Stimulated activated CD4-positive, alpha-beta T cell treated with anti-CD3 and anti-CD28 coated beads, TNF-alpha, amount 100 ng/mL, for 48 hours (primary cell): ENCODE data around the gene UTS2B.

ENCODE experiments used
- DNase-seq, 3 donors: peaks; one replicate each; pipeline ENCODE4 v3.0.0-alpha.2; 2020; ENCODE audit warnings: low read depth in 3 of 3

The UTS2B gene

GRCh38 chr3:191352014-191352413, 21.7 kb upstream of the UTS2B start:
- DNase-seq: no peak

- no peak for DNase-seq
Observed at GRCh38 chr3:191350396-191351090, 20.2 kb upstream of the UTS2B start.

- DNase-seq: no peak
Observed at GRCh38 chr3:191348098-191348497, 17.8 kb upstream of the UTS2B start.

GRCh38 chr3:191347228-191347627, 16.9 kb upstream of the UTS2B start:
- DNase-seq: no peak

- no peak for DNase-seq
Observed at GRCh38 chr3:191345334-191345733, 15.0 kb upstream of the UTS2B start.

- DNase-seq: no peak
Observed at GRCh38 chr3:191343913-191344312, 13.6 kb upstream of the UTS2B start.

GRCh38 chr3:191343115-191343514, 12.8 kb upstream of the UTS2B start:
- no peak for DNase-seq

GRCh38 chr3:191342411-191342810, 12.1 kb upstream of the UTS2B start:
- DNase-seq: no peak

- no peak for DNase-seq
Observed at GRCh38 chr3:191342006-191342405, 11.7 kb upstream of the UTS2B start.

GRCh38 chr3:191340966-191341365, 10.6 kb upstream of the UTS2B start:
- DNase-seq: no peak

GRCh38 chr3:191340351-191340750, 10.0 kb upstream of the UTS2B start:
- DNase-seq: no peak

GRCh38 chr3:191339316-191339917, 9.1 kb upstream of the UTS2B start:
- no peak for DNase-seq

- no peak for DNase-seq
Observed at GRCh38 chr3:191338177-191338488, 7.8 kb upstream of the UTS2B start.

GRCh38 chr3:191336833-191337232, 6.5 kb upstream of the UTS2B start:
- DNase-seq: no peak

GRCh38 chr3:191334346-191334893, 4.1 kb upstream of the UTS2B start:
- no peak for DNase-seq

GRCh38 chr3:191333298-191333880, 3.1 kb upstream of the UTS2B start:
- DNase-seq: no peak

GRCh38 chr3:191331388-191331787, 1.1 kb upstream of the UTS2B start:
- DNase-seq: no peak

- DNase-seq: no peak
Observed at GRCh38 chr3:191330530-191331048, 263 bp upstream of the UTS2B start.

GRCh38 chr3:191328962-191329653, 1.2 kb downstream of the UTS2B start, which contains the start of gene CCDC50:
Gene CCDC50 (plus strand): TSS chr3:191329394. CDS start chr3:191329675, 281 bp downstream.
- peak; percentile 4 to 40 (median 8) for DNase-seq

- DNase-seq: no peak
Observed at GRCh38 chr3:191328383-191328961, 1.9 kb downstream of the UTS2B start.

GRCh38 chr3:191327526-191327925, 2.8 kb downstream of the UTS2B start:
- DNase-seq: no peak

GRCh38 chr3:191324936-191325335, 5.4 kb downstream of the UTS2B start:
- DNase-seq: no peak
